OCI-M2 (cell line): ENCODE data around the gene FAM204A.

Experiments used
- DNase-seq: peaks from one replicate; lab custom pipeline; 2025; ENCODE audit not compliant: unreplicated experiment; lab: John Stamatoyannopoulos, UW

FAM204A gene

DNA sequence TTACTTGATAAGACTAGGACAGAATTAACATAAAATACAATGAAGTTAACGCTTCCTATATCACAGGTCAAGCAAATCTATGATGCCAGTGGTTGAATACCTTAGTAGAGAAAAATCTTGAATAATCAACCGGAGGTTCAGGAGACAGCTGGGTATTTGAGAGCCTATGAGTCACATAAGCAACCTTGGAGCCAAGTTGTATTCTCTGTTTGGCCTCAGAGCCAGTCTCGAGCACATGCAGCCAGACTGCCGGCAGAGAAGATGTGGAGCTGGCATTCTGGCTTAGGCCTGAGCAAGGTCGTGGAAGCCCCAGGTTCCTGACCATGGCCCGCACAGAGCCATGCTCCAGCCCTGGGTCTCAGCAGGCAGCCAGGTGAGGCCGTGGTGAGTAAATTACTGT, 90.3 kb downstream of the FAM204A start:
- DNase-seq: no peak

DNA sequence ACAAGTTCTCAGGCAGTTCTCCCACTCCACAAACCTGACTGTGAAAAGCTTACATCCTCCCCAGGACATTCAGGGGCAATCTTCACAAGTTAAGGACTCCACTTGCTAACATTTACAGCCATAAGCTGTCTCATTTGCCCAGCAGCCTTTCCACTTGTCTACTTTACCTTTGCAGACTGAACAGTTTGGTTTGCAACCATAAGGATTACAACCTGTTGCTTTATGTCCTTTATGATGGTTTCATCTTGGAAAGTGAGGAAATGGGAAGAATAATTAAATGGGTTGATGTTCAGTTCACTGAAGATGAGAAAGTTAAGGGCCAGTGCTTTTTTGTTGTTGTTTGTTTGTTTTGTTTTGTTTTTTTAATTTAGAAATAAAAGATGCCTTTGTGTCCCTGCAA, 92.4 kb downstream of the FAM204A start:
- no peak for DNase-seq
